Stimulated activated naive CD4-positive, alpha-beta T cell (primary cell): Measurements from ENCODE around the gene EDN2.

ENCODE experiments used
- DNase-seq, 6 experiments: peaks; one replicate each; lab custom pipeline; 2025; lab: John Stamatoyannopoulos, UW

EDN2 gene

GRCh38 chr1:41464885-41465284, 19.6 kb downstream of the EDN2 start:
- DNase-seq, result no peak

DNA sequence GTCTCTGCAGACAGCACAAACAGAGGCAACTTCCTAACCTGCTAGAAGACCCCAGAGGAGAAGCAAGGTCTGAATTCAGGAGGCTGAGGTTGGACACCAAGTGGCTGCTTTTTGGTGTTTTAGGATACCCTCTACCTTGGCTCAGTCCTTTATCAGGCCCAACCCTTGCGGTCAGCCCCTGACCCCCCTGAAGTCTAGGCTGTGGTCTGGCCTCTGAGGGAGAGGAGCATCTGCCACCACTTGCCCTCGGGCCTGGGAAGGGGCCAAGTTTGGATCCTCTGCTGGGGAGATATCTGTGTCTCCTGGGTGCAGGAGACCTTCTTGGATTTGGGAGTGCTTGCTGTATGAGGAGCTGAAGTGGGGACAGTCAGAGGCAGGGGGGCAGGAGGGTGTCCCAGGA, 21.0 kb downstream of the EDN2 start:
- DNase-seq, result no peak

DNA sequence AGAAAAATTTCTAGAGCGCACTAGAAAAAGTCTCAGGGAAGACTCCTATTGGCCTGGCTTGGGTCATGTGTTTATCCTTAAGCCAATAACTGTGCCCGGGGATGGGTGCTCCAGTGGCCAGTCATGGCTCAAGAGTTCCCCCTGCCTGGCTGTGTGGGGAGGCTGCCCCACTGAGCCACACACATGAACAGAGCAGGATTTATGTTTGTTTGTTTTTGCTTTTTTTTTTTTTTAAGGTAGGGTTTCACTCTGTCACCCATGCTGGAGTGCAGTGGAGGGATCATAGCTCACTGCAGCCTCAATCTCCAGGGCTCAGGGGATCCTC, 21.8 kb downstream of the EDN2 start:
- DNase-seq, result no peak

- DNase-seq, result no peak
Observed at GRCh38 chr1:41461790-41462679, 22.4 kb downstream of the EDN2 start.

DNA sequence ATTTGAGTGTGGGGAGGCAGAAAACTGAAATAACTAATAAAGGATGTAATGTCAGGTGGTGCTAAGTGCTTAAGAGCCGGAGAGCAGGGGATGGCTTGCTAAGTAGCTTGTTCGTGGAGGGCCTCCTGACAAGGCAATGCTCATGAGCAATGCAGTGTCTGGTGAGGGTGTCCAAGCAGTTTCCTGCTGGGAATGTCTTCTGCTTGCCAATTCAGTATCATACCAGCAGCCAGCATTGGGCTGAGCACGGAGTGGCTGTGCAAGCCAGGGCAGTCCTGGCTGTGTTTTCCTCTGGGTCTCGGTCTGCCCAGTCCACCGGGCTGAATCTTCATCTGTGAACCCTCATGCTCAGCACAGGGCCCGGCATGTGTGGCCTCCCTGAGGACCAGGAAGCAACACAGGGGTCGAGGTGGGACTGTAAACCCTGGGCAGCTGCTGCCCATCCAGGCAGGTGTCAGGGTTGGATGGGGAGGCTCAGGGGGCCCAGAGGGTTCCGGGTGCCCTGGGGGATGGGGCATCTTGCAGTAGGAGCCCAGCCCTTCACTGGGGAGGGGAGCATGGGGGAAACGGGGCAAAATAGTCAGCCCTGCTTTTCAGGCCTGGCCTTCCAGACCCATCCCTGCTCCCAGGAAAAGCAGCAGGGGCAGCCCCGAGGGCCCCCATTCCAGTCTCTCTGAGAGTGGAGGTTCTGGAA, 27.5 kb downstream of the EDN2 start:
- DNase-seq, result no peak

- DNase-seq, result no peak
Observed at GRCh38 chr1:41455479-41456332, 28.8 kb downstream of the EDN2 start.

- no peak for DNase-seq
Observed at GRCh38 chr1:41454406-41454805, 30.1 kb downstream of the EDN2 start.

DNA sequence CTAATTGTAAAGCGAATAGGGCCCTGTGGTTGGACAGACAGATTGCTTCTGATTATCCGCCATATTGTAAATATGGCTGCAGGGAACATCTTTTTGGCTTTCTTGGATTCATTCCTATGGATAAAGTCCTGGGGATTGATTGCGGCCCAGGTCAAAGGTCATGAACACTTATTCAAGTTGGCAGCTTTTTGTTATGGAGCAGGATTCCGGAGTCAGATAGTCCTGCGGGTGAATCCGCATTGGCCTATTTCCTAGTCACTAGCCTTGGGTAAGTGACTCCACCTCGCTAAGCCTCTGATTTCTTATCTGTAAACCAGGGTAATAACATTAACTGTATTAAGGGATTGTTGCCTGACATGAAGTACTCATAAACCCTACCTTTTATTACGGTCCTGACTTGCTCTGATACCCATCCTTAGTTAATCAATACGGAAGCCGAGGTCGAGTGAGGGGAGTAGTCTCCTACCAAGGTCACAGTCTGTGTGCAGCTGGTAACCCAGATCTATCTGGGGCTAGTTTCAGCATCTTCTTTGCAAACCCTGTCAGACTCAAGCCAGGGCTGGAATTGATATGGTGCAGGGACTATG, 31.7 kb downstream of the EDN2 start:
- no peak for DNase-seq

- DNase-seq, result no peak
Observed at GRCh38 chr1:41450747-41451285, 33.7 kb downstream of the EDN2 start.

DNA sequence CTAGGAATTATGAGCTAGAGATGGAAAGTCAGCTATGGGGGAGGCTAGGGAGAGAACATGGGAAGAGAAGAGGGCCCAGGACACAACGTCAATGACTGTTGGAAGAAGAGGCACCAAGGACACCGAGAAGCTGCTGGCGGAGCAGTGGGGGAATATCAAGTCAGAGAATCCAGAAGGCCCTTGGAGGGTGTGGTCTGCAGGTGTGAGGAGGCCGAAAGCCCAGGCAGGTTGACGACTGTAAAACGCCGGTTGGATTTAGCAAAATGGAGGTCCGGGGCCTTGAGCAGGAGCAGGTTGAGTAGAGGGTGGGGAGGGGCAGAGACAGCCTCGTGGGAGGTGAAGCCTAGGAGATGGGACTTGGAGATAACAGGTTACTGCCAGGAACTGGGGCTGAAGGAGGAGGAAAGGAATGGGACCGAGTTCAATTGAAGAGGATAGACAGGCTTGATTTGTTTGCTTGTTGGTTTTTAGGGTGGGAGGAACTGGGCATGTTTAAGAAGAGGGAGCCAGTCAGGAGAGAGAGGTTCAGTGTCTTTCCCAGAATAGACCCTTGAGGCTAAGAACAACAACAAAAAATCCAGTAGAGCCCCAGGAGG, 35.1 kb downstream of the EDN2 start:
- DNase-seq, result no peak

GRCh38 chr1:41448821-41449220, 35.7 kb downstream of the EDN2 start:
- DNase-seq, result no peak

- DNase-seq, result no peak
Observed at GRCh38 chr1:41447995-41448770, 36.3 kb downstream of the EDN2 start.

DNA sequence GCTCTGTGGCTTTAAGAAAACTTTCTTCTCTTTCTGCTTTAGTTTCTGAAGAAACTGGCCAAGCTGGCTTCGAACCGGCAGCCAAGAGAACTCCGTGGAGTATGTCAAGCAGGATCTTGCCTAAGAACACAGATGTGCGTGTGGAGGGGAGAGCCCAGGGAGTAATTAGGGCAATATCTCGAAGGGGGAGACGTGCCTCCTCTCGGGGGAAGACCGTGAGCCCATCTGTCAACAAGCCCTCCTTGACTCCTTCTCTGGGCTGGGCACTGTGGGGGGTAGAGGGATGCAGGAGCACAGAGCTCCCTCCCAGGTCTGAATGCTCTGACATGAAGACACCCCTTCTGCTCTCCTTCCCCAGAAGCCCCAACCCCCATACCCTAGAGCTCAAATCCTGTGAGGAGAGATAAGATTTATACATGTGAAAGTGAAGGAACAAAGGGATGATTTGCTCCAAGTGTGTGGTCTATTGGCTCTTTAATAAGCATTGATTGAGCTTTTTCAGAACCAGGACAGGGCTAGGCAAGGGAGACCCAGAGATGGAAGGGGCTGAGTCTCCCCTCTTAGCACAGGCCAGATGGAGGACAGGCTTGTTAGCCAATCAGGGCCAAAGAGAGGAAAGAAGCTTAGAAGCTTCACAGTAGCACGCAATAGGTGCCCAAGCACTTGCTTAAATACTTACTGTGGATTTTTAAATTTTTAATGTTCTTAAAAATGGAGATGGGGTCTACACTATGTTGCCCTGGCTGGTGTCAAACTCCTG, 37.5 kb downstream of the EDN2 start:
- DNase-seq, result no peak

- DNase-seq, result no peak
Observed at GRCh38 chr1:41444785-41445184, 39.7 kb downstream of the EDN2 start.

DNA sequence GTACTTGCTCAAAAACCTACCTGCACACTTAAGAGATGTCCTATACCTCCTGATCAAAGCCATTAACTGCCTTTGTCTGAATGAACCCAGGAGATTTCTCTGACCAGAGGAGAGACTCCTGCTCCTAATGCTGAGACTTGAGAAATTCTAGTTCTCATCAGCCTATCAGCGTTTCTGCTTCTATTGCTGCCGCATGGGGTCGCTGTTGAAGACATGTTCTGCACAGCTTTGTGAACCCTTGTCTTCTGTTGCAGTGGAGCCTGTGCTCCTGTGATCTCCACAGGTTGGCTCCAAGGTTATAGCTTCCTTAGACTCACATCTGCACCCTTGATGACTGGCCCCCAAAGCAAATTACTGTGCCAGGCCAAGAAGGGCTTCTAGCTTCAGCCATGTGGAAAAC, 40.2 kb downstream of the EDN2 start:
- DNase-seq, result no peak

DNA sequence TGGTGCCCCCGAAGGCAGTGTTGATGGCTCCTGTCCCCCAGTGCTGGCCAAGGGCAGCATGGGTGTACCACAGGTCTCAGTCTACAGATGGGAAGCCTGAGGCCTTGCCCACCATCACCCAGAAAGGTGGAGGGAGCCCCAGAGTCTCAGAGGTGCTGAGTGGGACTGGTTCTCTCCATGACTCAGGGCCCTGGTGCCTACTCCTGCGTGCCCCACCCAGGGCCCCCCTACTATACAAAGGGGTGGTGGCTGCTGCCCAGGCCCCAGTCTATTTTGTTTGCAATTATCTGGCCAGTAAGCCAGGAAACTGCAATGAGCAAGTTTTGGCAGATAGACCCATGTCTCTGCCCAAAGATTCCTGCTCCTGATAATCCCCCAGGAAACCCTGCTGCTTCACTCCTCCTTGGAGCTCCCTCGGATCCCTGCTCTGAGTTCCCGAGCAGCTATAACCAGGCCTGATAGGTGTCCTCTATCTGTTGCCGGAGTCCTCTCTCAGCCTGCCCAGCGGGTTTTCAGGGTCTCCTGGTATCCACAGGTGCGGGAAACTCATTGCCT, 41.7 kb downstream of the EDN2 start:
- DNase-seq, result no peak

GRCh38 chr1:41440321-41441085, 44.0 kb downstream of the EDN2 start:
- no peak for DNase-seq

GRCh38 chr1:41439234-41439633, 45.2 kb downstream of the EDN2 start:
- DNase-seq, result no peak

- DNase-seq, result no peak
Observed at GRCh38 chr1:41438711-41439110, 45.8 kb downstream of the EDN2 start.
